Gastroesophageal sphincter (tissue), 3 donors: ENCODE measurements around the gene CDH13.

Experiments
- CTCF ChIP-seq, 4 experiments: fragments of 200-600 bp in 2 of 4; fragments of 450-650 bp in 2 of 4; sonication (generic) in 1 of 4; IDR thresholded peaks; one replicate each; pipeline ENCODE4 v1.5.1; 2017 to 2019; ENCODE audit warnings: antibody characterized with exemption in 4 of 4, mild to moderate bottlenecking in 2 of 4, moderate library complexity in 2 of 4
- POLR2AphosphoS5 ChIP-seq: sonication (generic); formaldehyde crosslinking; IDR thresholded peaks from one replicate; pipeline ENCODE4 v1.6.1; 2017; ENCODE audit warnings: antibody characterized with exemption

- TF ChIP-seq POLR2AphosphoS5 = no peak
- no peak for TF ChIP-seq CTCF (IDR thresholded peaks at IDR 0.05)
Measured at GRCh38 chr16:83682116-83682867, 1055.5 kb downstream of the CDH13 start.
